GM23338 (cell line): Measurements from ENCODE around the gene GLRX. TPM values are rescaled to one million over a fixed set of nuclear protein-coding genes. Genes with fewer than 3 reads are reported as not detected.

Source experiments
- ATAC-seq: fragments of 200-7000 bp; cut with Tn5 transposase; 3 replicates; pipeline ENCODE4 v1.9.1; 2020
- DNase-seq: peaks from one replicate; pipeline ENCODE4 v3.0.0-alpha.2; 2015; ENCODE audit warnings: low spot score
- H2AFZ ChIP-seq: fragments of 200-600 bp; sonication (generic); 2 replicates; pipeline ENCODE4 v1.8.0; 2016; ENCODE audit warnings: antibody characterized with exemption, mild to moderate bottlenecking, moderate library complexity
- H3F3A ChIP-seq: fragments of 200-600 bp; sonication (generic); replicated peaks from 2 replicates; pipeline ENCODE4 v1.8.0; 2017; ENCODE audit warnings: antibody characterized with exemption, mixed run types, low read depth
- H3K27ac ChIP-seq: fragments of 200-600 bp; sonication (generic); 2 replicates; pipeline ENCODE4 v1.6.1; 2016; ENCODE audit warnings: low read depth
- H3K27me3 ChIP-seq: fragments of 200-600 bp; sonication (generic); 2 replicates; pipeline ENCODE4 v1.8.0; 2016; ENCODE audit warnings: mild to moderate bottlenecking, mixed run types, moderate library complexity; ENCODE audit not compliant: insufficient read depth
- H3K36me3 ChIP-seq: fragments of 200-600 bp; sonication (generic); 2 replicates; pipeline ENCODE4 v1.8.0; 2016; ENCODE audit warnings: mild to moderate bottlenecking; ENCODE audit not compliant: insufficient read depth
- H3K4me1 ChIP-seq: fragments of 200-600 bp; sonication (generic); 2 replicates; pipeline ENCODE4 v1.8.0; 2016; ENCODE audit warnings: mild to moderate bottlenecking, moderate library complexity; ENCODE audit not compliant: insufficient read depth
- H3K4me2 ChIP-seq: fragments of 200-600 bp; sonication (generic); 2 replicates; pipeline ENCODE4 v1.7.1; 2017; ENCODE audit warnings: mixed run types
- H3K4me3 ChIP-seq: fragments of 200-600 bp; sonication (generic); 2 replicates; pipeline ENCODE4 v1.6.1; 2016; ENCODE audit warnings: mixed run types
- H3K79me2 ChIP-seq: fragments of 200-600 bp; sonication (generic); replicated peaks from 2 replicates; pipeline ENCODE4 v1.8.0; 2017; ENCODE audit warnings: mild to moderate bottlenecking; ENCODE audit not compliant: insufficient read depth
- H3K9me2 ChIP-seq: fragments of 200-600 bp; sonication (generic); 2 replicates; pipeline ENCODE4 v1.8.0; 2017; ENCODE audit not compliant: insufficient read depth
- H4K20me1 ChIP-seq: fragments of 200-600 bp; sonication (generic); replicated peaks from 2 replicates; pipeline ENCODE4 v1.8.0; 2017; ENCODE audit warnings: mild to moderate bottlenecking; ENCODE audit not compliant: insufficient read depth
- H3K27ac Mint-ChIP-seq: 2 replicates; pipeline ENCODE4 v1.8.0; 2020; ENCODE audit warnings: inconsistent platforms, mild to moderate bottlenecking, moderate library complexity, mixed read lengths
- H3K27me3 Mint-ChIP-seq: 3 replicates; pipeline ENCODE4 v1.8.0; 2022; ENCODE audit warnings: low read depth, mild to moderate bottlenecking, moderate library complexity, mixed read lengths, inconsistent platforms; ENCODE audit not compliant: insufficient read depth, poor library complexity
- H3K36me3 Mint-ChIP-seq: 3 replicates; pipeline ENCODE4 v1.8.0; 2021; ENCODE audit warnings: low read depth, mild to moderate bottlenecking, inconsistent platforms, moderate library complexity, mixed read lengths
- H3K4me1 Mint-ChIP-seq: 3 replicates; pipeline ENCODE4 v1.8.0; 2020; ENCODE audit warnings: mild to moderate bottlenecking, inconsistent platforms, mixed read lengths
- H3K4me3 Mint-ChIP-seq: 3 replicates; pipeline ENCODE4 v1.8.0; 2021; ENCODE audit warnings: moderate library complexity, mild to moderate bottlenecking, inconsistent platforms, mixed read lengths
- H3K9me3 Mint-ChIP-seq: 3 replicates; pipeline ENCODE4 v1.8.0; 2020; ENCODE audit warnings: moderate library complexity, mild to moderate bottlenecking, inconsistent platforms, mixed read lengths
- EZH2 ChIP-seq: fragments of 200-600 bp; sonication (generic); IDR thresholded peaks from one replicate; pipeline ENCODE4 v1.8.0; 2017; ENCODE audit warnings: antibody characterized with exemption, mild to moderate bottlenecking, low read depth; ENCODE audit not compliant: unreplicated experiment
- ZNF114 ChIP-seq: fragments of 250-450 bp; sonication (Bioruptor Pico); IDR thresholded peaks from 2 replicates; pipeline ENCODE4 v1.5.0; 2020; ENCODE audit warnings: mild to moderate bottlenecking, moderate library complexity
- ZNF331 ChIP-seq: fragments of 250-450 bp; sonication (Bioruptor Pico); IDR thresholded peaks from 2 replicates; pipeline ENCODE4 v1.5.0; 2020; ENCODE audit warnings: low read depth, mild to moderate bottlenecking, moderate library complexity
- polyA plus RNA-seq: library from polyadenylated mRNA; unstranded; fragments of >200 nt; fragmentation: Nextera tagmentation; extraction: Ambion mirVana; gene quantifications from 2 replicates; pipeline ENCODE4 v1.2.1, GENCODE V29; 2016
- total RNA-seq: library from RNA; depleted of rRNA; stranded (reverse); fragments of >200 nt; shearing (Covaris generic); gene quantifications from 2 replicates; pipeline ENCODE4 v1.2.3, GENCODE V29; 2014
- TF ChIP-seq, protein P1 (sequence below): IDR thresholded peaks from one replicate; pipeline ENCODE4 v1.6.1; 2018; ENCODE audit warnings: antibody characterized with exemption; ENCODE audit not compliant: unreplicated experiment
- TF ChIP-seq, protein P2 (sequence below): IDR thresholded peaks from 2 replicates; pipeline ENCODE4 v1.6.1; 2016; ENCODE audit warnings: antibody characterized with exemption

Gene GLRX
- total and polyA plus RNA-seq, 2 experiments from 2014 or later, result 9.5 to 42.2 TPM

DNA sequence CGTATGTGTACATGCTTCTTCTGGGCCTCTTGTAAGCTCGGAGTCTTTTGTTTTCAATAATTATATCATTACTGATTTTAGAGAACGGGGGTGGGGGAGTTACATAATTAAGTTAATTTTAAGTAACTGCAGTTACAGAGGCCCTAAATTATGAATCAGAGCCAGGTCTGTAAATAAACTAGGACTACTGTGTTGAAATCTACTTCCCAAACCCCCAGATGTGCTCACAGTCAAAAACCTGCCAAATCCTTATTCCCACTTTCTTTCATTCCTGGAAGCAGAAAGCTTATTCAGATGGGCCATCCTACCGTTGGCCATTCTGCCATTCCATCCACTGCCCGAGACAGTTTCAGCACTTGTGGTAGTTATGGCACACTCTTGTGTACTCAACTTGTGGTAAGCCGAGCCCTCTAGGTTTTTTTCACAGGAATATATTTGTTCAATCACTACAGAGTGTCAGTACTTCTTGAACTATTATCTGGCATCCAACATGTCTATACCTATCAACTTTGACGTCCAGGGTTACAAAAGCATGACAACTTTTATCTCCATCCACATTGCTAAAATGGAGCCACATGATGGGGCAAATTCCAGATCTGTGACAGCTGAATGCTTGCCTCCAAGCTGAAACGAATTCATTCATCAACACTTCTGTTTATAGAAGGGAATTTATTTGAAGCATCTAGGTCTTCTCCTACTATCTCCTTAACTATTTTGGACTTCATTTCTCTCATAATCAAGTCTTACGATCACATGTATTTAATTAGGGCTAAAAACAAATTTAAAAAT, 37.8 kb downstream of the GLRX start:
- H3K79me2 ChIP-seq, result no peaks in the 10 kb centered on the region
- Mint-ChIP-seq H3K4me1 (peaks cover 3% of the 10 kb centered on the region; the same call in 1 of the 3 replicates), H3K4me3 (no peak overlapping the region), H3K36me3 (no peaks in the 10 kb centered on the region; the same call in 2 of the 3 replicates), H3K27me3 (no peaks in the 10 kb centered on the region), H3K9me3 (peaks cover 2% of the 10 kb centered on the region; the same call in 2 of the 3 replicates), H3K27ac (no peak overlapping the region)
- no peak overlapping the region for H3K4me2 ChIP-seq
- TF ChIP-seq, protein P1, sequence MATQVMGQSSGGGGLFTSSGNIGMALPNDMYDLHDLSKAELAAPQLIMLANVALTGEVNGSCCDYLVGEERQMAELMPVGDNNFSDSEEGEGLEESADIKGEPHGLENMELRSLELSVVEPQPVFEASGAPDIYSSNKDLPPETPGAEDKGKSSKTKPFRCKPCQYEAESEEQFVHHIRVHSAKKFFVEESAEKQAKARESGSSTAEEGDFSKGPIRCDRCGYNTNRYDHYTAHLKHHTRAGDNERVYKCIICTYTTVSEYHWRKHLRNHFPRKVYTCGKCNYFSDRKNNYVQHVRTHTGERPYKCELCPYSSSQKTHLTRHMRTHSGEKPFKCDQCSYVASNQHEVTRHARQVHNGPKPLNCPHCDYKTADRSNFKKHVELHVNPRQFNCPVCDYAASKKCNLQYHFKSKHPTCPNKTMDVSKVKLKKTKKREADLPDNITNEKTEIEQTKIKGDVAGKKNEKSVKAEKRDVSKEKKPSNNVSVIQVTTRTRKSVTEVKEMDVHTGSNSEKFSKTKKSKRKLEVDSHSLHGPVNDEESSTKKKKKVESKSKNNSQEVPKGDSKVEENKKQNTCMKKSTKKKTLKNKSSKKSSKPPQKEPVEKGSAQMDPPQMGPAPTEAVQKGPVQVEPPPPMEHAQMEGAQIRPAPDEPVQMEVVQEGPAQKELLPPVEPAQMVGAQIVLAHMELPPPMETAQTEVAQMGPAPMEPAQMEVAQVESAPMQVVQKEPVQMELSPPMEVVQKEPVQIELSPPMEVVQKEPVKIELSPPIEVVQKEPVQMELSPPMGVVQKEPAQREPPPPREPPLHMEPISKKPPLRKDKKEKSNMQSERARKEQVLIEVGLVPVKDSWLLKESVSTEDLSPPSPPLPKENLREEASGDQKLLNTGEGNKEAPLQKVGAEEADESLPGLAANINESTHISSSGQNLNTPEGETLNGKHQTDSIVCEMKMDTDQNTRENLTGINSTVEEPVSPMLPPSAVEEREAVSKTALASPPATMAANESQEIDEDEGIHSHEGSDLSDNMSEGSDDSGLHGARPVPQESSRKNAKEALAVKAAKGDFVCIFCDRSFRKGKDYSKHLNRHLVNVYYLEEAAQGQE, result no peak
- TF ChIP-seq ZNF331 (CRISPR knock-in tag), result no peak
- TF ChIP-seq, protein P2, sequence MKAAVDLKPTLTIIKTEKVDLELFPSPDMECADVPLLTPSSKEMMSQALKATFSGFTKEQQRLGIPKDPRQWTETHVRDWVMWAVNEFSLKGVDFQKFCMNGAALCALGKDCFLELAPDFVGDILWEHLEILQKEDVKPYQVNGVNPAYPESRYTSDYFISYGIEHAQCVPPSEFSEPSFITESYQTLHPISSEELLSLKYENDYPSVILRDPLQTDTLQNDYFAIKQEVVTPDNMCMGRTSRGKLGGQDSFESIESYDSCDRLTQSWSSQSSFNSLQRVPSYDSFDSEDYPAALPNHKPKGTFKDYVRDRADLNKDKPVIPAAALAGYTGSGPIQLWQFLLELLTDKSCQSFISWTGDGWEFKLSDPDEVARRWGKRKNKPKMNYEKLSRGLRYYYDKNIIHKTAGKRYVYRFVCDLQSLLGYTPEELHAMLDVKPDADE, result no peak
- TF ChIP-seq EZH2, result no peak
- ATAC-seq, result no peak
- no peaks in the 10 kb centered on the region for H3K36me3 ChIP-seq
- no peaks in the 10 kb centered on the region for H3K9me2 ChIP-seq
- H2AFZ ChIP-seq, result no peak overlapping the region
- H3F3A ChIP-seq, result no peaks in the 10 kb centered on the region
- H4K20me1 ChIP-seq, result no peaks in the 10 kb centered on the region
- no peak overlapping the region for H3K4me3 ChIP-seq
- H3K4me1 ChIP-seq, result no peaks in the 10 kb centered on the region
- no peak overlapping the region for H3K27ac ChIP-seq
- H3K27me3 ChIP-seq, result no peaks in the 10 kb centered on the region
- no peak for DNase-seq

DNA sequence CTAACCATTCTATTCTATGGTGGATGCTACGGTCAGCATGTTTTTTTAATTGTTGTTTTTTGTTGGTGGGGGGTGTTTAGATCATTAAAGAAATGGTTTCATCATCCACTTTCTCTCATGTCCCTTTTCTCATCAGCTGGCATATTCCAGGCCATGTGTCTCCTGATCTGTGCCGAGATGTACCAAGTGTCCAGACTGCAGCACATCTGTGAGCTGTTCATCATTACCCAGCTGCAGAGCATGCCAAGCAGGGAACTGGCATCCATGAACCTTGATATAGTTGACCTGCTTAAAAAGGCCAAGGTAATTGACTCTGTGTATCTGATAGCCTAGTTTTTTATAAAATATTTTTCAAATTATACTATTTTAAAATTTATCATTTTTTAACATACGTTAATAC, 38.9 kb downstream of the GLRX start:
- H4K20me1 ChIP-seq, result no peaks in the 10 kb centered on the region
- Mint-ChIP-seq H3K36me3 (no peaks in the 10 kb centered on the region; the same call in 2 of the 3 replicates), H3K9me3 (peaks cover 2% of the 10 kb centered on the region; the same call in 2 of the 3 replicates), H3K4me1 (peaks cover 3% of the 10 kb centered on the region; the same call in 1 of the 3 replicates), H3K27ac (no peak overlapping the region), H3K27me3 (no peaks in the 10 kb centered on the region), H3K4me3 (no peak overlapping the region)
- H3K36me3 ChIP-seq, result no peaks in the 10 kb centered on the region
- H3K9me2 ChIP-seq, result no peaks in the 10 kb centered on the region
- H3K27me3 ChIP-seq, result no peaks in the 10 kb centered on the region
- no peak overlapping the region for H2AFZ ChIP-seq
- no peak overlapping the region for H3K4me2 ChIP-seq
- H3K27ac ChIP-seq, result no peak overlapping the region
- no peaks in the 10 kb centered on the region for H3K4me1 ChIP-seq
- H3K79me2 ChIP-seq, result no peaks in the 10 kb centered on the region
- ATAC-seq (no peak), DNase-seq (no peak)
- H3K4me3 ChIP-seq, result no peak overlapping the region
- no peaks in the 10 kb centered on the region for H3F3A ChIP-seq
- TF ChIP-seq, protein P2, result no peak
- no peak for TF ChIP-seq ZNF114 (CRISPR knock-in tag)
- TF ChIP-seq, protein P1, result no peak
